ENCODE results near the gene MDK.

The MDK gene

GRCh38 chr11:46417711-46418110, 36.2 kb downstream of the MDK start:
- TF ChIP-seq CTCF (IDR thresholded peaks at IDR 0.05; ENCODE audit: low read length) (no peak), EZH2 (IDR thresholded peaks at IDR 0.05; ENCODE audit: borderline replicate concordance, low read length) (no peak)
- no peaks in the 10 kb centered on the region for H3K27me3 ChIP-seq (ENCODE audit: insufficient read depth, low read length)
- no peak overlapping the region for H2AFZ ChIP-seq (ENCODE audit: low read length)
- H3K36me3 ChIP-seq (ENCODE audit: insufficient read depth, low read length): peaks cover 35% of the 10 kb centered on the region; the same call in 1 of the 2 replicates
- H3F3A ChIP-seq (ENCODE audit: insufficient read depth, low read length): no peaks in the 10 kb centered on the region
- H3K9ac ChIP-seq (ENCODE audit: low read length): no peak overlapping the region
- no peak overlapping the region for H3K4me2 ChIP-seq (ENCODE audit: low read length)
- H3K9me2 ChIP-seq (ENCODE audit: low read depth, low read length): no peaks in the 10 kb centered on the region
- H3K9me3 ChIP-seq (ENCODE audit: low read length): no peaks in the 10 kb centered on the region
- H3K4me3 ChIP-seq (ENCODE audit: low read depth, low read length, poor library complexity, severe bottlenecking): no peak overlapping the region
- H3K79me2 ChIP-seq (ENCODE audit: insufficient read depth, low read length): no peaks in the 10 kb centered on the region
- no peaks in the 10 kb centered on the region for H4K20me1 ChIP-seq (ENCODE audit: insufficient read depth, low read length)
- no peaks in the 10 kb centered on the region for H3K4me1 ChIP-seq (ENCODE audit: insufficient read depth, low read length, severe bottlenecking)
- no peak overlapping the region for H3K27ac ChIP-seq (ENCODE audit: low read depth, low read length, poor library complexity, severe bottlenecking)

- H3K27me3 ChIP-seq (ENCODE audit: insufficient read depth, low read length): no peaks in the 10 kb centered on the region
- no peaks in the 10 kb centered on the region for H4K20me1 ChIP-seq (ENCODE audit: insufficient read depth, low read length)
- no peak overlapping the region for H3K9ac ChIP-seq (ENCODE audit: low read length)
- TF ChIP-seq CTCF (IDR thresholded peaks at IDR 0.05; ENCODE audit: low read length) (no peak), EZH2 (IDR thresholded peaks at IDR 0.05; ENCODE audit: borderline replicate concordance, low read length) (no peak)
- no peaks in the 10 kb centered on the region for H3F3A ChIP-seq (ENCODE audit: insufficient read depth, low read length)
- H3K4me2 ChIP-seq (ENCODE audit: low read length): no peak overlapping the region
- no peaks in the 10 kb centered on the region for H3K4me1 ChIP-seq (ENCODE audit: insufficient read depth, low read length, severe bottlenecking)
- H3K27ac ChIP-seq (ENCODE audit: low read depth, low read length, poor library complexity, severe bottlenecking): no peak overlapping the region
- H2AFZ ChIP-seq (ENCODE audit: low read length): no peak overlapping the region
- no peaks in the 10 kb centered on the region for H3K79me2 ChIP-seq (ENCODE audit: insufficient read depth, low read length)
- H3K9me2 ChIP-seq (ENCODE audit: low read depth, low read length): no peaks in the 10 kb centered on the region
- peaks cover 38% of the 10 kb centered on the region; the same call in 1 of the 2 replicates for H3K36me3 ChIP-seq (ENCODE audit: insufficient read depth, low read length)
- no peak overlapping the region for H3K4me3 ChIP-seq (ENCODE audit: low read depth, low read length, poor library complexity, severe bottlenecking)
- no peaks in the 10 kb centered on the region for H3K9me3 ChIP-seq (ENCODE audit: low read length)
These were observed 37.3 kb downstream of the MDK start for GRCh38 chr11:46418751-46419150.

GRCh38 chr11:46420513-46420912, 39.0 kb downstream of the MDK start:
- Histone ChIP-seq H3K9me3 (ENCODE audit: low read length) (no peaks in the 10 kb centered on the region), H3K36me3 (ENCODE audit: insufficient read depth, low read length) (peaks cover 36% of the 10 kb centered on the region; the same call in 1 of the 2 replicates), H3K4me3 (ENCODE audit: low read depth, low read length, poor library complexity, severe bottlenecking) (no peak overlapping the region), H3K79me2 (ENCODE audit: insufficient read depth, low read length) (no peaks in the 10 kb centered on the region), H4K20me1 (ENCODE audit: insufficient read depth, low read length) (no peaks in the 10 kb centered on the region), H3K27ac (ENCODE audit: low read depth, low read length, poor library complexity, severe bottlenecking) (no peak overlapping the region), H3K4me1 (ENCODE audit: insufficient read depth, low read length, severe bottlenecking) (no peaks in the 10 kb centered on the region), H3F3A (ENCODE audit: insufficient read depth, low read length) (no peaks in the 10 kb centered on the region), H3K4me2 (ENCODE audit: low read length) (no peak overlapping the region), H3K9me2 (ENCODE audit: low read depth, low read length) (no peaks in the 10 kb centered on the region), H3K9ac (ENCODE audit: low read length) (no peak overlapping the region), H3K27me3 (ENCODE audit: insufficient read depth, low read length) (no peaks in the 10 kb centered on the region), H2AFZ (ENCODE audit: low read length) (no peak overlapping the region)
- TF ChIP-seq EZH2 (IDR thresholded peaks at IDR 0.05; ENCODE audit: borderline replicate concordance, low read length): no peak
- no peak for TF ChIP-seq CTCF (IDR thresholded peaks at IDR 0.05; ENCODE audit: low read length)
